ENCODE results near the gene ERVK3-1. TPM values are rescaled to one million over a fixed set of nuclear protein-coding genes. Genes with fewer than 3 reads are reported as not detected.

Gene ERVK3-1
- total RNA-seq, 2 donors from 2014 or later, result 39.6 to 54.2 TPM

- H3K27me3 ChIP-seq, result no peaks in the 10 kb centered on the region
- intact Hi-C loops (cut with DNase I), result no loop called here
- no peak for TF ChIP-seq POLR2A (IDR thresholded peaks at IDR 0.05)
- no peak for TF ChIP-seq CTCF (IDR thresholded peaks at IDR 0.05)
- H3K27ac ChIP-seq, result no peak overlapping the region
- no peaks in the 10 kb centered on the region for H3K4me1 ChIP-seq
- DNase-seq, result no peak
- H3K4me3 ChIP-seq, result no peak overlapping the region
- WGBS, 2 donors, result 87 to 94% methylated on average over 12 to 13 of the region's 19 CpGs
- H3K9me3 ChIP-seq, result no peaks in the 10 kb centered on the region
- peaks cover 0 to 2% of the 10 kb centered on the region in 2 donors for H3K36me3 ChIP-seq (replicated peaks in 1 of 2; ENCODE audit: insufficient read depth in 1 of 2, low read depth in 2 of 2)
- no peak for ATAC-seq
Observed at GRCh38 chr19:58334691-58335249, 29.6 kb downstream of the ERVK3-1 start.

GRCh38 chr19:58335630-58336029 is 30.5 kb downstream of the ERVK3-1 start:
- no peak for TF ChIP-seq CTCF (IDR thresholded peaks at IDR 0.05)
- TF ChIP-seq POLR2A (IDR thresholded peaks at IDR 0.05), result no peak
- H3K4me1 ChIP-seq, result no peaks in the 10 kb centered on the region
- whole genome bisulfite sequencing, 2 donors, result 79% methylated on average over 3 of the region's 3 CpGs; no CpG with 5 or more reads in 1 of the 2 donors
- H3K4me3 ChIP-seq, result no peak overlapping the region
- no peak overlapping the region for H3K27ac ChIP-seq
- ATAC-seq, result no peak
- peaks cover 0 to 2% of the 10 kb centered on the region in 2 donors for H3K36me3 ChIP-seq (replicated peaks in 1 of 2; ENCODE audit: insufficient read depth in 1 of 2, low read depth in 2 of 2)
- DNase-seq, result no peak
- no peaks in the 10 kb centered on the region for H3K27me3 ChIP-seq
- no peaks in the 10 kb centered on the region for H3K9me3 ChIP-seq
- intact Hi-C loops (cut with DNase I), result no loop called here

GRCh38 chr19:58336216-58336615 is 31.0 kb downstream of the ERVK3-1 start:
- no peak for TF ChIP-seq CTCF (IDR thresholded peaks at IDR 0.05)
- no peak for TF ChIP-seq POLR2A (IDR thresholded peaks at IDR 0.05)
- ATAC-seq (no peak), DNase-seq (no peak)
- no peaks in the 10 kb centered on the region for H3K27me3 ChIP-seq
- peaks cover 0 to 2% of the 10 kb centered on the region in 2 donors for H3K36me3 ChIP-seq (replicated peaks in 1 of 2; ENCODE audit: insufficient read depth in 1 of 2, low read depth in 2 of 2)
- H3K4me3 ChIP-seq, result no peak overlapping the region
- 84 to 89% methylated on average over 1 of the region's 1 CpG for WGBS, 2 donors
- intact Hi-C loops (cut with DNase I), result no loop called here
- H3K4me1 ChIP-seq, result no peaks in the 10 kb centered on the region
- no peaks in the 10 kb centered on the region for H3K9me3 ChIP-seq
- H3K27ac ChIP-seq, result no peak overlapping the region

- Histone ChIP-seq H3K36me3 (replicated peaks in 1 of 2; ENCODE audit: insufficient read depth in 1 of 2, low read depth in 2 of 2) (peaks cover 0 to 2% of the 10 kb centered on the region in 2 donors), H3K27me3 (no peaks in the 10 kb centered on the region), H3K27ac (no peak overlapping the region), H3K4me1 (no peaks in the 10 kb centered on the region), H3K4me3 (no peak overlapping the region), H3K9me3 (no peaks in the 10 kb centered on the region)
- DNase-seq, result no peak
- 90 to 98% methylated on average over 4 of the region's 4 CpGs for WGBS, 2 donors
- intact Hi-C loops (cut with DNase I), result no loop called here
- TF ChIP-seq POLR2A (IDR thresholded peaks at IDR 0.05) (no peak), CTCF (IDR thresholded peaks at IDR 0.05) (no peak)
- no peak for ATAC-seq
Observed at GRCh38 chr19:58336820-58337219, 31.6 kb downstream of the ERVK3-1 start.

- no peak for ATAC-seq
- H3K4me1 ChIP-seq, result no peaks in the 10 kb centered on the region
- intact Hi-C loops (cut with DNase I), result no loop called here
- peaks cover 0 to 2% of the 10 kb centered on the region in 2 donors for H3K36me3 ChIP-seq (replicated peaks in 1 of 2; ENCODE audit: insufficient read depth in 1 of 2, low read depth in 2 of 2)
- no peak overlapping the region for H3K4me3 ChIP-seq
- H3K9me3 ChIP-seq, result no peaks in the 10 kb centered on the region
- no peak for DNase-seq
- no peaks in the 10 kb centered on the region for H3K27me3 ChIP-seq
- TF ChIP-seq CTCF (IDR thresholded peaks at IDR 0.05) (no peak), POLR2A (IDR thresholded peaks at IDR 0.05) (no peak)
- no peak overlapping the region for H3K27ac ChIP-seq
- 92 to 96% methylated on average over 10 to 11 of the region's 11 CpGs for WGBS, 2 donors
Observed at GRCh38 chr19:58338336-58338735, 33.2 kb downstream of the ERVK3-1 start.
